Neural progenitor cell (in vitro differentiated cells): ENCODE data around the gene GP5. TPM values are rescaled to one million over a fixed set of nuclear protein-coding genes. Genes with fewer than 3 reads are reported as not detected.

Source experiments
- DNase-seq: peaks from one replicate; pipeline ENCODE4 v3.0.0-alpha.2; 2016; ENCODE audit warnings: low spot score
- H2AFZ ChIP-seq: fragments of 200-600 bp; sonication (generic); replicated peaks from 2 replicates; pipeline ENCODE4 v1.6.1; 2016; ENCODE audit warnings: antibody characterized with exemption
- H3F3A ChIP-seq: fragments of 200-600 bp; sonication (generic); 2 replicates; pipeline ENCODE4 v1.6.1; 2016; ENCODE audit warnings: antibody characterized with exemption, low read depth
- H3K27ac ChIP-seq: fragments of 200-600 bp; sonication (generic); 2 replicates; pipeline ENCODE4 v1.5.1; 2016; ENCODE audit warnings: mild to moderate bottlenecking
- H3K27me3 ChIP-seq: fragments of 200-600 bp; sonication (generic); 2 replicates; pipeline ENCODE4 v1.6.1; 2016; ENCODE audit warnings: mild to moderate bottlenecking, moderate library complexity
- H3K36me3 ChIP-seq: fragments of 200-600 bp; sonication (generic); 2 replicates; pipeline ENCODE4 v1.5.1; 2016
- H3K4me1 ChIP-seq: fragments of 200-600 bp; sonication (generic); 2 replicates; pipeline ENCODE4 v1.6.1; 2016; ENCODE audit warnings: mixed run types
- H3K4me2 ChIP-seq: fragments of 200-600 bp; sonication (generic); 2 replicates; pipeline ENCODE4 v1.6.1; 2016
- H3K4me3 ChIP-seq: fragments of 200-600 bp; sonication (generic); 2 replicates; pipeline ENCODE4 v1.5.1; 2016
- H3K79me2 ChIP-seq: fragments of 200-600 bp; sonication (generic); 2 replicates; pipeline ENCODE4 v1.6.1; 2016; ENCODE audit warnings: low read depth
- H3K9ac ChIP-seq: fragments of 200-600 bp; sonication (generic); 2 replicates; pipeline ENCODE4 v1.6.1; 2016
- H3K9me3 ChIP-seq: fragments of 200-600 bp; sonication (generic); 2 replicates; pipeline ENCODE4 v1.5.1; 2016; ENCODE audit warnings: low read depth
- H4K20me1 ChIP-seq: fragments of 200-600 bp; sonication (generic); 2 replicates; pipeline ENCODE4 v1.6.1; 2016; ENCODE audit warnings: low read depth
- H3K27ac Mint-ChIP-seq: 3 replicates; pipeline ENCODE4 v1.8.0; 2021; ENCODE audit warnings: mixed read lengths
- H3K27me3 Mint-ChIP-seq: 2 replicates; pipeline ENCODE4 v1.8.0; 2022; ENCODE audit warnings: low read depth, mild to moderate bottlenecking, inconsistent platforms, moderate library complexity, mixed read lengths; ENCODE audit not compliant: insufficient read depth
- H3K36me3 Mint-ChIP-seq: 3 replicates; pipeline ENCODE4 v1.8.0; 2021; ENCODE audit warnings: mixed read lengths
- H3K4me1 Mint-ChIP-seq: 3 replicates; pipeline ENCODE4 v1.8.0; 2021; ENCODE audit warnings: mixed read lengths
- H3K4me3 Mint-ChIP-seq: 3 replicates; pipeline ENCODE4 v1.8.0; 2021; ENCODE audit warnings: mild to moderate bottlenecking, moderate library complexity, mixed read lengths
- H3K9me3 Mint-ChIP-seq: 3 replicates; pipeline ENCODE4 v1.8.0; 2020; ENCODE audit warnings: mixed read lengths
- CTCF ChIP-seq: fragments of 200-600 bp; sonication (generic); IDR thresholded peaks from 2 replicates; pipeline ENCODE4 v1.5.1; 2017; ENCODE audit warnings: antibody characterized with exemption, mild to moderate bottlenecking
- EZH2 ChIP-seq: fragments of 200-600 bp; sonication (generic); IDR thresholded peaks from 2 replicates; pipeline ENCODE4 v1.6.1; 2017; ENCODE audit warnings: antibody characterized with exemption, mild to moderate bottlenecking, moderate library complexity
- EZH2phosphoT487 ChIP-seq: fragments of 200-600 bp; sonication (generic); IDR thresholded peaks from 2 replicates; pipeline ENCODE4 v1.6.1; 2017; ENCODE audit warnings: antibody characterized with exemption
- total RNA-seq: library from RNA; depleted of rRNA; stranded (reverse); fragments of >200 nt; gene quantifications from 2 replicates; pipeline ENCODE4 v1.2.3, GENCODE V29; 2015; ENCODE audit warnings: low replicate concordance

The GP5 gene
- total RNA-seq, 1 donor from 2014 or later: not detected

- Histone ChIP-seq H3F3A (peaks cover 13% of the 10 kb centered on the region), H3K79me2 (no peaks in the 10 kb centered on the region), H3K27me3 (no peaks in the 10 kb centered on the region), H3K36me3 (no peaks in the 10 kb centered on the region), H3K9ac (no peak overlapping the region), H3K9me3 (no peaks in the 10 kb centered on the region), H2AFZ (no peak overlapping the region), H3K4me2 (no peak overlapping the region), H3K27ac (no peak overlapping the region), H3K4me1 (peaks cover 6% of the 10 kb centered on the region), H4K20me1 (no peaks in the 10 kb centered on the region), H3K4me3 (no peak overlapping the region)
- peaks cover 6% of the 10 kb centered on the region for H3K4me1 Mint-ChIP-seq
- DNase-seq: no peak
- no peak overlapping the region for H3K27ac Mint-ChIP-seq
- H3K4me3 Mint-ChIP-seq: no peak overlapping the region
- H3K36me3 Mint-ChIP-seq: no peaks in the 10 kb centered on the region
- peaks cover 19% of the 10 kb centered on the region for H3K27me3 Mint-ChIP-seq
- TF ChIP-seq EZH2 (no peak), EZH2phosphoT487 (no peak)
- no peaks in the 10 kb centered on the region for H3K9me3 Mint-ChIP-seq
Observed at GRCh38 chr3:194350726-194351071, 48.4 kb downstream of the GP5 start.

GRCh38 chr3:194348354-194348753 is 50.7 kb downstream of the GP5 start:
- H3K4me3 ChIP-seq: no peak overlapping the region
- no peaks in the 10 kb centered on the region for H3K79me2 ChIP-seq
- H3K4me1 ChIP-seq: peaks cover 6% of the 10 kb centered on the region
- H3K4me1 Mint-ChIP-seq: peaks cover 6% of the 10 kb centered on the region
- TF ChIP-seq EZH2phosphoT487: no peak
- TF ChIP-seq EZH2: no peak
- TF ChIP-seq CTCF: no peak
- H3K9ac ChIP-seq: no peak overlapping the region
- H3K27ac ChIP-seq: no peak overlapping the region
- H3K27me3 Mint-ChIP-seq: peaks cover 22% of the 10 kb centered on the region
- DNase-seq: no peak
- no peak overlapping the region for H3K4me3 Mint-ChIP-seq
- H3K36me3 ChIP-seq: no peaks in the 10 kb centered on the region
- no peaks in the 10 kb centered on the region for H3K9me3 Mint-ChIP-seq
- H3K4me2 ChIP-seq: no peak overlapping the region
- H3K9me3 ChIP-seq: no peaks in the 10 kb centered on the region
- H3K36me3 Mint-ChIP-seq: no peaks in the 10 kb centered on the region
- no peak overlapping the region for H2AFZ ChIP-seq
- H4K20me1 ChIP-seq: no peaks in the 10 kb centered on the region
- H3F3A ChIP-seq: peaks cover 13% of the 10 kb centered on the region
- H3K27ac Mint-ChIP-seq: no peak overlapping the region
- peaks cover 5% of the 10 kb centered on the region for H3K27me3 ChIP-seq

- Mint-ChIP-seq H3K4me3 (peak overlapping the region; percentile 24), H3K9me3 (no peaks in the 10 kb centered on the region), H3K27me3 (peaks cover 24% of the 10 kb centered on the region), H3K36me3 (no peaks in the 10 kb centered on the region), H3K4me1 (peaks cover 6% of the 10 kb centered on the region), H3K27ac (peak overlapping the region; percentile 38)
- no peak overlapping the region for H2AFZ ChIP-seq
- peaks cover 5% of the 10 kb centered on the region for H3K4me1 ChIP-seq
- TF ChIP-seq EZH2phosphoT487: no peak
- TF ChIP-seq EZH2: no peak
- no peak for TF ChIP-seq CTCF
- no peak overlapping the region for H3K4me2 ChIP-seq
- H3K9me3 ChIP-seq: no peaks in the 10 kb centered on the region
- peaks cover 22% of the 10 kb centered on the region for H3K27me3 ChIP-seq
- H3K4me3 ChIP-seq: no peak overlapping the region
- no peak for DNase-seq
- no peak overlapping the region for H3K27ac ChIP-seq
- H3F3A ChIP-seq: peaks cover 12% of the 10 kb centered on the region
- H3K79me2 ChIP-seq: no peaks in the 10 kb centered on the region
- no peaks in the 10 kb centered on the region for H4K20me1 ChIP-seq
- no peak overlapping the region for H3K9ac ChIP-seq
- no peaks in the 10 kb centered on the region for H3K36me3 ChIP-seq
Observed at GRCh38 chr3:194346621-194347020, 52.4 kb downstream of the GP5 start.

- H3K9ac ChIP-seq: no peak overlapping the region
- H3K4me2 ChIP-seq: no peak overlapping the region
- H3K27ac Mint-ChIP-seq: peak overlapping the region; percentile 29
- H3K4me3 ChIP-seq: no peak overlapping the region
- H3F3A ChIP-seq: peaks cover 10% of the 10 kb centered on the region
- H3K4me1 Mint-ChIP-seq: peaks cover 6% of the 10 kb centered on the region
- H3K36me3 Mint-ChIP-seq: no peaks in the 10 kb centered on the region
- DNase-seq: no peak
- no peaks in the 10 kb centered on the region for H3K36me3 ChIP-seq
- H3K9me3 ChIP-seq: no peaks in the 10 kb centered on the region
- H4K20me1 ChIP-seq: no peaks in the 10 kb centered on the region
- H3K27me3 Mint-ChIP-seq: peaks cover 24% of the 10 kb centered on the region
- H3K4me3 Mint-ChIP-seq: no peak overlapping the region
- H3K27me3 ChIP-seq: peaks cover 23% of the 10 kb centered on the region
- TF ChIP-seq EZH2 (no peak), EZH2phosphoT487 (no peak), CTCF (no peak)
- H3K27ac ChIP-seq: no peak overlapping the region
- H3K79me2 ChIP-seq: no peaks in the 10 kb centered on the region
- no peaks in the 10 kb centered on the region for H3K9me3 Mint-ChIP-seq
- H3K4me1 ChIP-seq: no peaks in the 10 kb centered on the region
- no peak overlapping the region for H2AFZ ChIP-seq
Observed at GRCh38 chr3:194346035-194346434, 53.0 kb downstream of the GP5 start.

Other genes starting within 250 kb of the GP5 start
- gene CPN2, start 47.9 kb downstream of the GP5 start, total RNA-seq: not detected in 2 replicates
- gene LRRC15, start 29.5 kb downstream of the GP5 start, total RNA-seq: not detected in 2 replicates
- gene ATP13A3, start 87.7 kb upstream of the GP5 start, total RNA-seq: 105 and 113 TPM in 2 replicates
- 10.4 and 25.7 TPM in 2 replicates for gene TMEM44, start 234.2 kb upstream of the GP5 start, total RNA-seq